ENCODE measurements around the gene LAT. TPM values are rescaled to one million over a fixed set of nuclear protein-coding genes. Genes with fewer than 3 reads are reported as not detected.

The LAT gene
- total RNA-seq, 2 experiments from 2014 or later = 193 to 206 TPM

GRCh38 chr16:28981517-28981916 lies 3.3 kb upstream of the LAT start:
- ChIA-PET CTCF (interaction anchor here (0.9 to 4.1 kb wide), 6 partner anchors 8 to 48 kb away, joined by 3 to 17 read pairs (median 4); no protein-coding TSS in a partner anchor), POLR2A (no interaction called here)
- TF ChIP-seq CTCF (IDR thresholded peaks at IDR 0.05) = peak; percentile 75
- intact Hi-C loops (cut with micrococcal nuclease) = no loop called here
- H3K4me1 Mint-ChIP-seq (ENCODE audit: low read depth) = peaks cover 34% of the 10 kb centered on the region
- no peak overlapping the region for H3K4me3 Mint-ChIP-seq
- H3K9me3 Mint-ChIP-seq = peaks cover 5% of the 10 kb centered on the region
- peak; percentile 73 for DNase-seq
- no peak overlapping the region for H3K27ac Mint-ChIP-seq
- H3K27me3 Mint-ChIP-seq = no peaks in the 10 kb centered on the region
- peaks cover 54% of the 10 kb centered on the region for H3K36me3 Mint-ChIP-seq (ENCODE audit: low read depth)
- ATAC-seq = no peak

GRCh38 chr16:28982418-28982817 lies 2.4 kb upstream of the LAT start:
- ChIA-PET POLR2A (interaction anchor here (1.0 to 12.0 kb wide), 3 partner anchors 8 to 40 kb away, joined by 3 to 97 read pairs (median 80); partner anchors contain the start of gene SPNS1), CTCF (interaction anchor here (0.9 to 4.1 kb wide), 4 partner anchors 9 to 47 kb away, joined by 3 to 20 read pairs (median 13); partner anchors contain the start of gene SPNS1)
- Mint-ChIP-seq H3K4me1 (ENCODE audit: low read depth) (peaks cover 34% of the 10 kb centered on the region), H3K27ac (no peak overlapping the region), H3K9me3 (peaks cover 10% of the 10 kb centered on the region), H3K27me3 (no peaks in the 10 kb centered on the region), H3K36me3 (ENCODE audit: low read depth) (peaks cover 62% of the 10 kb centered on the region), H3K4me3 (no peak overlapping the region)
- TF ChIP-seq CTCF (IDR thresholded peaks at IDR 0.05) = no peak
- intact Hi-C loops (cut with micrococcal nuclease) = no loop called here
- ATAC-seq = no peak
- DNase-seq = no peak

- intact Hi-C loops (cut with micrococcal nuclease) = no loop called here
- H3K9me3 Mint-ChIP-seq = peaks cover 13% of the 10 kb centered on the region
- peaks cover 67% of the 10 kb centered on the region for H3K36me3 Mint-ChIP-seq (ENCODE audit: low read depth)
- ATAC-seq (no peak), DNase-seq (no peak)
- no peak for TF ChIP-seq CTCF (IDR thresholded peaks at IDR 0.05)
- ChIA-PET POLR2A (interaction anchor here (1.0 to 12.0 kb wide), 3 partner anchors 8 to 39 kb away, joined by 3 to 97 read pairs (median 80); partner anchors contain the start of gene SPNS1), CTCF (interaction anchor here (1.6 to 4.1 kb wide), 3 partner anchors 9 to 47 kb away, joined by 9 to 20 read pairs (median 17); partner anchors contain the start of gene SPNS1)
- H3K27ac Mint-ChIP-seq = peak overlapping the region; percentile 18
- no peaks in the 10 kb centered on the region for H3K27me3 Mint-ChIP-seq
- H3K4me1 Mint-ChIP-seq (ENCODE audit: low read depth) = peaks cover 34% of the 10 kb centered on the region
- H3K4me3 Mint-ChIP-seq = no peak overlapping the region
Observed at GRCh38 chr16:28982949-28983348, 1.9 kb upstream of the LAT start.

- ATAC-seq (no peak), DNase-seq (no peak)
- ChIA-PET POLR2A (interaction anchor here (8.6 to 12.0 kb wide), 2 partner anchors 9 to 39 kb away, joined by 80 to 97 read pairs; partner anchors contain the start of gene SPNS1), CTCF (interaction anchor here (1.3 to 4.1 kb wide), 4 partner anchors 10 to 46 kb away, joined by 4 to 20 read pairs (median 13); partner anchors contain the start of gene SPNS1)
- Mint-ChIP-seq H3K27ac (peak overlapping the region; percentile 79), H3K27me3 (no peaks in the 10 kb centered on the region), H3K4me3 (peak overlapping the region; percentile 94), H3K36me3 (ENCODE audit: low read depth) (peaks cover 69% of the 10 kb centered on the region), H3K9me3 (peaks cover 13% of the 10 kb centered on the region), H3K4me1 (ENCODE audit: low read depth) (peaks cover 32% of the 10 kb centered on the region)
- intact Hi-C loops (cut with micrococcal nuclease) = no loop called here
- no peak for TF ChIP-seq CTCF (IDR thresholded peaks at IDR 0.05)
Observed at GRCh38 chr16:28983644-28984043, 1.2 kb upstream of the LAT start.

- Mint-ChIP-seq H3K27me3 (no peaks in the 10 kb centered on the region), H3K4me3 (peak overlapping the region; percentile 94), H3K27ac (peak overlapping the region; percentile 79), H3K9me3 (peaks cover 13% of the 10 kb centered on the region), H3K36me3 (ENCODE audit: low read depth) (peaks cover 73% of the 10 kb centered on the region), H3K4me1 (ENCODE audit: low read depth) (peaks cover 36% of the 10 kb centered on the region)
- ChIA-PET CTCF (interaction anchor here (1.1 to 4.1 kb wide), 4 partner anchors 10 to 46 kb away, joined by 3 to 20 read pairs (median 10); partner anchors contain the start of gene SPNS1), POLR2A (interaction anchor here (1.2 to 12.0 kb wide), 3 partner anchors 9 to 47 kb away, joined by 5 to 97 read pairs (median 80); partner anchors contain the start of gene SPNS1)
- no peak for DNase-seq
- no peak for ATAC-seq
- intact Hi-C loops (cut with micrococcal nuclease) = no loop called here
- no peak for TF ChIP-seq CTCF (IDR thresholded peaks at IDR 0.05)
Observed at GRCh38 chr16:28984091-28984490, 761 bp upstream of the LAT start.
